SIG-M5 treated with dmso at 0.1 percent for 504 hours (cell line): ENCODE results near the gene ACCS.

Source experiments
- DNase-seq: peaks from one replicate; lab custom pipeline; 2025; ENCODE audit not compliant: unreplicated experiment; lab: John Stamatoyannopoulos, UW

The ACCS gene

DNA sequence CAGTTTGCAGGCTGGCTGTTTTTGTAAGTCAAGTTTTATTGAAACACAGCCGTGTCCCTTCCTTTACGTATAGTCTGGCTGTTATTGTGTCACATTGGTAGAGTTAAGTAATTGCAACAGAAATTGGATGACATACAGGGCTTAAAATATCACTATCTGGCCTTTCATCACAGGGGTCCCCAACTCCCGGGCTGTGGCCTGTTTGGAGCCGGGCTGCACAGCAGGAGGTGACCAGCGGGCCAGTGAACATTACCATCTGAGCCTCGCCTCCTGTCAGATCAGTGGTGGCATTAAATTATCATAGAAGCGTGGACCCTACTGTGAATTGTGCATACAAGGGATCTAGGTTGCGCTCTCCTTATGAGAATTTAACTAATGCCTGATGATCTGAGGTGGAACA lies 61.1 kb downstream of the ACCS start:
- DNase-seq = peak; percentile 80

GRCh38 chr11:44128729-44129128 lies 62.7 kb downstream of the ACCS start:
- no peak for DNase-seq

- no peak for DNase-seq
Measured at GRCh38 chr11:44130751-44131150, 64.7 kb downstream of the ACCS start.

GRCh38 chr11:44133335-44133946 lies 67.4 kb downstream of the ACCS start:
- DNase-seq = no peak
